H1 (cell line): ENCODE data around the gene KLRB1. TPM values are rescaled to one million over a fixed set of nuclear protein-coding genes. Genes with fewer than 3 reads are reported as not detected.

Experiments used
- HDAC2 ChIP-seq, 2 experiments: fragments of 300-600 bp in 1 of 2; sonication (generic) in 1 of 2; IDR thresholded peaks; 2 replicates each; pipeline ENCODE4 v1.6.1; 2011 to 2012; ENCODE audit warnings: low read depth in 2 of 2, low read length in 2 of 2, mild to moderate bottlenecking in 2 of 2, moderate library complexity in 2 of 2, borderline replicate concordance in 1 of 2, inconsistent platforms in 1 of 2
- polyA plus RNA-seq, 7 experiments: library from polyadenylated mRNA; depleted of rRNA in 3 of 7; stranded (reverse) in 5 of 7; unstranded in 2 of 7; fragments of >200 nt in 5 of 7; fragments of 200-250 nt in 2 of 7; gene quantifications; 1 replicate in 5 of 7; 2 replicates in 1 of 7; 4 replicates in 1 of 7; pipeline versions ENCODE4 v1.2.1 to v1.2.3, GENCODE V29; 2011 to 2013; ENCODE audit warnings: missing spikeins in 2 of 7, mixed read lengths in 2 of 7
- total RNA-seq: library from RNA; stranded (reverse); fragmentation: NEBNext Ultra II Directional; extraction: Animal tissue kit (Norgen Biotek cat#: 25700); gene quantifications from 2 replicates; pipeline ENCODE4 v1.2.1, GENCODE V29; 2021
- TF ChIP-seq, protein P1 (sequence below): fragments of 300-600 bp; sonication (generic); IDR thresholded peaks from 2 replicates; pipeline ENCODE4 v1.7.1; 2012; ENCODE audit warnings: low read length, moderate library complexity, mild to moderate bottlenecking, inconsistent platforms; ENCODE audit not compliant: insufficient replicate concordance
- TF ChIP-seq, protein P2 (sequence below): IDR thresholded peaks from 2 replicates; pipeline ENCODE4 v1.6.1; 2011; ENCODE audit warnings: low read length, improper control_type of control experiment

The KLRB1 gene
- total and polyA plus RNA-seq, 2 of the 8 experiments (the other 6 are each of a cell fraction or from before 2014, with no cell fraction given): not detected

DNA sequence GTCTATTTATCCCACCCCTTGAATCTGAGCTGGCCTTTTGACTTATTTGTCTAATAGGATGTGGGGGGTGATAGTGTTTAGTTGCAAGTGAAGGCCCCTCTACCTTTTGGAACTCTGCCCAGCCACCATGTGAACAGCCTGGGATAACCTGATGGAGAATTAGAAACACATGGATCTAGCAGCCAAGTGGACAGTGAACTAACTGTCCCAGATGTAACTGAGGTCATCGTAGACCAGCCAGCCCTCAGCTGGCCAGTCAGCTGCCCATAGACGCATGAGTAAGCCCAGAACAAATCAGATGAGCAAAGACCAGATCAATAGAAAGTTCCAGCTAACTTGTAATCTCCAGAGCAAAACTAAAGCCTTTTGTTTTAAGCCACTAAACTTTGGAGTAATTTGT is 19.0 kb downstream of the KLRB1 start (continued):
- TF ChIP-seq, protein P1, sequence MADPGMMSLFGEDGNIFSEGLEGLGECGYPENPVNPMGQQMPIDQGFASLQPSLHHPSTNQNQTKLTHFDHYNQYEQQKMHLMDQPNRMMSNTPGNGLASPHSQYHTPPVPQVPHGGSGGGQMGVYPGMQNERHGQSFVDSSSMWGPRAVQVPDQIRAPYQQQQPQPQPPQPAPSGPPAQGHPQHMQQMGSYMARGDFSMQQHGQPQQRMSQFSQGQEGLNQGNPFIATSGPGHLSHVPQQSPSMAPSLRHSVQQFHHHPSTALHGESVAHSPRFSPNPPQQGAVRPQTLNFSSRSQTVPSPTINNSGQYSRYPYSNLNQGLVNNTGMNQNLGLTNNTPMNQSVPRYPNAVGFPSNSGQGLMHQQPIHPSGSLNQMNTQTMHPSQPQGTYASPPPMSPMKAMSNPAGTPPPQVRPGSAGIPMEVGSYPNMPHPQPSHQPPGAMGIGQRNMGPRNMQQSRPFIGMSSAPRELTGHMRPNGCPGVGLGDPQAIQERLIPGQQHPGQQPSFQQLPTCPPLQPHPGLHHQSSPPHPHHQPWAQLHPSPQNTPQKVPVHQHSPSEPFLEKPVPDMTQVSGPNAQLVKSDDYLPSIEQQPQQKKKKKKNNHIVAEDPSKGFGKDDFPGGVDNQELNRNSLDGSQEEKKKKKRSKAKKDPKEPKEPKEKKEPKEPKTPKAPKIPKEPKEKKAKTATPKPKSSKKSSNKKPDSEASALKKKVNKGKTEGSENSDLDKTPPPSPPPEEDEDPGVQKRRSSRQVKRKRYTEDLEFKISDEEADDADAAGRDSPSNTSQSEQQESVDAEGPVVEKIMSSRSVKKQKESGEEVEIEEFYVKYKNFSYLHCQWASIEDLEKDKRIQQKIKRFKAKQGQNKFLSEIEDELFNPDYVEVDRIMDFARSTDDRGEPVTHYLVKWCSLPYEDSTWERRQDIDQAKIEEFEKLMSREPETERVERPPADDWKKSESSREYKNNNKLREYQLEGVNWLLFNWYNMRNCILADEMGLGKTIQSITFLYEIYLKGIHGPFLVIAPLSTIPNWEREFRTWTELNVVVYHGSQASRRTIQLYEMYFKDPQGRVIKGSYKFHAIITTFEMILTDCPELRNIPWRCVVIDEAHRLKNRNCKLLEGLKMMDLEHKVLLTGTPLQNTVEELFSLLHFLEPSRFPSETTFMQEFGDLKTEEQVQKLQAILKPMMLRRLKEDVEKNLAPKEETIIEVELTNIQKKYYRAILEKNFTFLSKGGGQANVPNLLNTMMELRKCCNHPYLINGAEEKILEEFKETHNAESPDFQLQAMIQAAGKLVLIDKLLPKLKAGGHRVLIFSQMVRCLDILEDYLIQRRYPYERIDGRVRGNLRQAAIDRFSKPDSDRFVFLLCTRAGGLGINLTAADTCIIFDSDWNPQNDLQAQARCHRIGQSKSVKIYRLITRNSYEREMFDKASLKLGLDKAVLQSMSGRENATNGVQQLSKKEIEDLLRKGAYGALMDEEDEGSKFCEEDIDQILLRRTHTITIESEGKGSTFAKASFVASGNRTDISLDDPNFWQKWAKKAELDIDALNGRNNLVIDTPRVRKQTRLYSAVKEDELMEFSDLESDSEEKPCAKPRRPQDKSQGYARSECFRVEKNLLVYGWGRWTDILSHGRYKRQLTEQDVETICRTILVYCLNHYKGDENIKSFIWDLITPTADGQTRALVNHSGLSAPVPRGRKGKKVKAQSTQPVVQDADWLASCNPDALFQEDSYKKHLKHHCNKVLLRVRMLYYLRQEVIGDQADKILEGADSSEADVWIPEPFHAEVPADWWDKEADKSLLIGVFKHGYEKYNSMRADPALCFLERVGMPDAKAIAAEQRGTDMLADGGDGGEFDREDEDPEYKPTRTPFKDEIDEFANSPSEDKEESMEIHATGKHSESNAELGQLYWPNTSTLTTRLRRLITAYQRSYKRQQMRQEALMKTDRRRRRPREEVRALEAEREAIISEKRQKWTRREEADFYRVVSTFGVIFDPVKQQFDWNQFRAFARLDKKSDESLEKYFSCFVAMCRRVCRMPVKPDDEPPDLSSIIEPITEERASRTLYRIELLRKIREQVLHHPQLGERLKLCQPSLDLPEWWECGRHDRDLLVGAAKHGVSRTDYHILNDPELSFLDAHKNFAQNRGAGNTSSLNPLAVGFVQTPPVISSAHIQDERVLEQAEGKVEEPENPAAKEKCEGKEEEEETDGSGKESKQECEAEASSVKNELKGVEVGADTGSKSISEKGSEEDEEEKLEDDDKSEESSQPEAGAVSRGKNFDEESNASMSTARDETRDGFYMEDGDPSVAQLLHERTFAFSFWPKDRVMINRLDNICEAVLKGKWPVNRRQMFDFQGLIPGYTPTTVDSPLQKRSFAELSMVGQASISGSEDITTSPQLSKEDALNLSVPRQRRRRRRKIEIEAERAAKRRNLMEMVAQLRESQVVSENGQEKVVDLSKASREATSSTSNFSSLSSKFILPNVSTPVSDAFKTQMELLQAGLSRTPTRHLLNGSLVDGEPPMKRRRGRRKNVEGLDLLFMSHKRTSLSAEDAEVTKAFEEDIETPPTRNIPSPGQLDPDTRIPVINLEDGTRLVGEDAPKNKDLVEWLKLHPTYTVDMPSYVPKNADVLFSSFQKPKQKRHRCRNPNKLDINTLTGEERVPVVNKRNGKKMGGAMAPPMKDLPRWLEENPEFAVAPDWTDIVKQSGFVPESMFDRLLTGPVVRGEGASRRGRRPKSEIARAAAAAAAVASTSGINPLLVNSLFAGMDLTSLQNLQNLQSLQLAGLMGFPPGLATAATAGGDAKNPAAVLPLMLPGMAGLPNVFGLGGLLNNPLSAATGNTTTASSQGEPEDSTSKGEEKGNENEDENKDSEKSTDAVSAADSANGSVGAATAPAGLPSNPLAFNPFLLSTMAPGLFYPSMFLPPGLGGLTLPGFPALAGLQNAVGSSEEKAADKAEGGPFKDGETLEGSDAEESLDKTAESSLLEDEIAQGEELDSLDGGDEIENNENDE: no peak
- TF ChIP-seq, protein P2, sequence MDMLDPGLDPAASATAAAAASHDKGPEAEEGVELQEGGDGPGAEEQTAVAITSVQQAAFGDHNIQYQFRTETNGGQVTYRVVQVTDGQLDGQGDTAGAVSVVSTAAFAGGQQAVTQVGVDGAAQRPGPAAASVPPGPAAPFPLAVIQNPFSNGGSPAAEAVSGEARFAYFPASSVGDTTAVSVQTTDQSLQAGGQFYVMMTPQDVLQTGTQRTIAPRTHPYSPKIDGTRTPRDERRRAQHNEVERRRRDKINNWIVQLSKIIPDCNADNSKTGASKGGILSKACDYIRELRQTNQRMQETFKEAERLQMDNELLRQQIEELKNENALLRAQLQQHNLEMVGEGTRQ: no peak
- TF ChIP-seq HDAC2 (IDR thresholded peaks at IDR 0.05; ENCODE audit: borderline replicate concordance in 1 of 2, low read depth in 2 of 2, low read length in 2 of 2): no peak
